HG03064 (cell line): ENCODE results near the gene PCYT2.

ENCODE experiments used
- ATAC-seq: cut with Tn5 transposase; IDR thresholded peaks from one replicate; pipeline ENCODE4 v1.9.1; 2021; ENCODE audit warnings: low read depth; ENCODE audit not compliant: unreplicated experiment

The PCYT2 gene

GRCh38 chr17:81877569-81877968 is 33.6 kb downstream of the PCYT2 start:
- no peak for ATAC-seq

GRCh38 chr17:81871387-81872230 is 39.6 kb downstream of the PCYT2 start:
- ATAC-seq: no peak

- no peak for ATAC-seq
These were observed 40.2 kb downstream of the PCYT2 start, which contains the start of gene ARHGDIA for GRCh38 chr17:81870981-81871386. Gene ARHGDIA (minus strand): TSS chr17:81871337. CDS start chr17:81869930, 1,407 bp downstream.

- no peak for ATAC-seq
These were observed 40.8 kb downstream of the PCYT2 start for GRCh38 chr17:81870131-81870980.

GRCh38 chr17:81869221-81870130 is 41.7 kb downstream of the PCYT2 start:
- no peak for ATAC-seq

- no peak for ATAC-seq
These were observed 42.5 kb downstream of the PCYT2 start for GRCh38 chr17:81868674-81869220.

- no peak for ATAC-seq
These were observed 43.1 kb downstream of the PCYT2 start for GRCh38 chr17:81867991-81868673.

GRCh38 chr17:81867170-81867990 is 43.8 kb downstream of the PCYT2 start:
- ATAC-seq: no peak

GRCh38 chr17:81866440-81867169 is 44.6 kb downstream of the PCYT2 start:
- ATAC-seq: no peak

GRCh38 chr17:81865733-81866439 is 45.3 kb downstream of the PCYT2 start:
- ATAC-seq: no peak

GRCh38 chr17:81865358-81865732 is 45.9 kb downstream of the PCYT2 start:
- no peak for ATAC-seq

- ATAC-seq: no peak
These were observed 47.1 kb downstream of the PCYT2 start for GRCh38 chr17:81863833-81864768.

- ATAC-seq: no peak
These were observed 48.0 kb downstream of the PCYT2 start for GRCh38 chr17:81863123-81863675.

- ATAC-seq: peak; percentile 67
These were observed 50.2 kb downstream of the PCYT2 start for GRCh38 chr17:81860756-81861568.
